HepG2 (cell line): ENCODE data around the gene QRICH2. TPM values are rescaled to one million over a fixed set of nuclear protein-coding genes. Genes with fewer than 3 reads are reported as not detected.
A peak's percentile ranks its signal among the peaks of the same experiment; 100 is the strongest.

Source experiments
- ATAC-seq: fragments of 200-7000 bp; cut with Tn5 transposase; 3 replicates; pipeline ENCODE4 v1.9.1; 2020; ENCODE audit warnings: mild to moderate bottlenecking, moderate library complexity
- BruUV-seq: library from RNA; stranded (reverse); fragments of 400-500 nt; replicated peaks from 2 replicates; lab custom pipeline; 2021; lab: Mats Ljungman, UMichigan
- CTCF ChIA-PET: fragments of 300-600 bp; formaldehyde crosslinking; extraction: SDS; loops from one replicate; lab custom pipeline; 2021; ENCODE audit warnings: low total read pairs, inconsistent platforms, low intra/inter-chr PET ratio; lab: Yijun Ruan, JAX
- POLR2A ChIA-PET: fragments of 350-600 bp; sonication (Branson Sonifier 250); formaldehyde crosslinking; loops from one replicate; lab custom pipeline; 2020; ENCODE audit warnings: antibody characterized with exemption, inconsistent platforms; lab: Yijun Ruan, JAX
- DNase-seq: peaks from one replicate; pipeline ENCODE4 v3.0.0-alpha.2; 2015; ENCODE audit warnings: low spot score
- FAIRE-seq: peaks from 3 replicates; lab custom pipeline; 2011; peaks lifted over from hg19 to GRCh38; lab: Jason Lieb, UNC
- H2AFZ ChIP-seq: one replicate; pipeline ENCODE4 v1.6.1; 2011; ENCODE audit warnings: low read length, inconsistent platforms
- H3K27ac ChIP-seq: fragments of 300-600 bp; 3 replicates; pipeline ENCODE4 v1.8.0; 2011; ENCODE audit warnings: mixed run types, mild to moderate bottlenecking, mixed read lengths, low read length, inconsistent platforms; ENCODE audit not compliant: insufficient read depth; ENCODE audit errors: extremely low read length
- H3K27me3 ChIP-seq, 2 experiments: fragments of 200-600 bp in 1 of 2; 2 replicates in 1 of 2; 3 replicates in 1 of 2; pipeline versions ENCODE4 v1.6.0 to v1.8.0; 2011; ENCODE audit warnings: low read length in 2 of 2, mild to moderate bottlenecking in 2 of 2, moderate library complexity in 2 of 2, inconsistent platforms in 1 of 2; ENCODE audit not compliant: insufficient read depth in 2 of 2, control insufficient read depth in 1 of 2
- H3K36me3 ChIP-seq, 2 experiments: fragments of 200-600 bp in 1 of 2; replicated peaks in 1 of 2; 2 replicates in 1 of 2; 3 replicates in 1 of 2; pipeline versions ENCODE4 v1.5.1 to v1.8.0; 2011; ENCODE audit warnings: low read length in 2 of 2, inconsistent platforms in 1 of 2; ENCODE audit not compliant: insufficient read depth in 2 of 2, control insufficient read depth in 1 of 2
- H3K4me1 ChIP-seq: 2 replicates; pipeline ENCODE4 v1.5.1; 2012; ENCODE audit warnings: low read length, inconsistent platforms; ENCODE audit not compliant: insufficient read depth
- H3K4me2 ChIP-seq: 2 replicates; pipeline ENCODE4 v1.6.0; 2011; ENCODE audit warnings: low read depth, low read length, inconsistent platforms
- H3K4me3 ChIP-seq, 3 experiments: fragments of 200-600 bp in 1 of 3; sonication (generic), shearing (Covaris generic) in 1 of 3; replicated peaks in 1 of 3; 2 replicates each; pipeline ENCODE4 v1.5.1; 2011 to 2016; ENCODE audit warnings: low read length in 3 of 3, inconsistent platforms in 2 of 3, low read depth in 2 of 3, mild to moderate bottlenecking in 2 of 3, control low read depth in 1 of 3, mixed read lengths in 1 of 3; ENCODE audit not compliant: insufficient read depth in 1 of 3
- H3K79me2 ChIP-seq: one replicate; pipeline ENCODE4 v1.6.1; 2011; ENCODE audit warnings: low read length, inconsistent platforms; ENCODE audit not compliant: insufficient read depth
- H3K9ac ChIP-seq: 2 replicates; pipeline ENCODE4 v1.6.0; 2011; ENCODE audit warnings: mild to moderate bottlenecking, low read depth, low read length, inconsistent platforms; ENCODE audit not compliant: insufficient read depth
- H3K9me3 ChIP-seq: 2 replicates; pipeline ENCODE4 v1.5.1; 2012; ENCODE audit warnings: mild to moderate bottlenecking, low read length
- H4K20me1 ChIP-seq: 2 replicates; pipeline ENCODE4 v1.6.0; 2011; ENCODE audit warnings: inconsistent platforms, mild to moderate bottlenecking, low read length, moderate library complexity; ENCODE audit not compliant: insufficient read depth
- FOXA3 ChIP-seq: IDR thresholded peaks from 2 replicates; pipeline ENCODE4 v1.6.1; 2016; ENCODE audit warnings: missing genetic modification reagents, missing compliant biosample characterization
- FOXO1 ChIP-seq: sonication (generic); formaldehyde crosslinking; IDR thresholded peaks from 2 replicates; pipeline ENCODE4 v1.4.0; 2020; ENCODE audit warnings: missing genetic modification reagents
- GTF3A ChIP-seq: sonication (generic); formaldehyde crosslinking; conservative IDR thresholded peaks from 2 replicates; pipeline ENCODE4 v1.4.0; 2020; ENCODE audit warnings: mild to moderate bottlenecking, missing genetic modification reagents
- IKZF4 ChIP-seq: sonication (generic); formaldehyde crosslinking; IDR thresholded peaks from 2 replicates; pipeline ENCODE4 v1.5.1; 2020; ENCODE audit warnings: borderline replicate concordance, mild to moderate bottlenecking, low read depth, missing genetic modification reagents; ENCODE audit errors: not compliant biosample characterization
- NKX3-1 ChIP-seq: sonication (generic); formaldehyde crosslinking; IDR thresholded peaks from 2 replicates; pipeline ENCODE4 v1.5.0; 2020; ENCODE audit warnings: missing genetic modification reagents
- NR1H2 ChIP-seq: sonication (generic); formaldehyde crosslinking; IDR thresholded peaks from 2 replicates; pipeline ENCODE4 v1.8.1; 2022; ENCODE audit warnings: low read depth, missing genetic modification reagents, borderline replicate concordance
- REPIN1 ChIP-seq: sonication (generic); formaldehyde crosslinking; IDR thresholded peaks from 2 replicates; pipeline ENCODE4 v1.8.0; 2022; ENCODE audit warnings: missing genetic modification reagents, low read depth, mild to moderate bottlenecking, borderline replicate concordance
- TBX3 ChIP-seq: fragments of 450-650 bp; IDR thresholded peaks from 2 replicates; pipeline ENCODE4 v1.6.1; 2017; ENCODE audit warnings: antibody characterized with exemption, mild to moderate bottlenecking, inconsistent platforms, borderline replicate concordance
- ZNF121 ChIP-seq: sonication (generic); formaldehyde crosslinking; IDR thresholded peaks from 2 replicates; pipeline ENCODE4 v1.5.0; 2020; ENCODE audit warnings: mild to moderate bottlenecking, missing genetic modification reagents
- ZNF556 ChIP-seq: sonication (generic); formaldehyde crosslinking; IDR thresholded peaks from 2 replicates; pipeline ENCODE4 v1.4.0; 2020; ENCODE audit warnings: mild to moderate bottlenecking, missing genetic modification reagents, borderline replicate concordance
- WGBS: methylation state at CpG from one replicate; pipeline ENCODE4 v1.1.6; 2017; ENCODE audit warnings: low lambda C conversion rate; 5-methylcytosine and 5-hydroxymethylcytosine counted together
- in situ Hi-C: cut with HindIII; loops from 2 replicates; pipeline ENCODE4 v1.10.0; 2017; ENCODE audit warnings: low pct_unique_long_range_greater_than_20kb; ENCODE audit not compliant: extremely low pct_ligation_motif_present
- intact Hi-C: fragments of 100-400 bp; cut with micrococcal nuclease; formaldehyde crosslinking; loops from one replicate; pipeline ENCODE4 v1.10.0; 2022; ENCODE audit not compliant: unreplicated experiment
- polyA plus RNA-seq, 8 experiments: library from polyadenylated mRNA; depleted of rRNA in 3 of 8; stranded (reverse) in 7 of 8; unstranded in 1 of 8; fragments of >200 nt; fragmentation: Illumina TruSeq in 4 of 8; extraction: Trizol in 4 of 8; gene quantifications; 2 replicates each; pipeline versions ENCODE4 v1.2.1 to v1.2.3, GENCODE V29; 2011 to 2016; ENCODE audit warnings: low read depth in 4 of 8, missing spikeins in 1 of 8, mixed read lengths in 1 of 8; ENCODE audit not compliant: insufficient read depth in 1 of 8
- total RNA-seq, 5 experiments: library from RNA; depleted of rRNA; stranded (reverse); fragments of >200 nt; fragmentation: Illumina TruSeq; extraction: Trizol; gene quantifications; 2 replicates each; pipeline ENCODE4 v1.2.3, GENCODE V29; 2016; ENCODE audit warnings: low read depth in 1 of 5
- TF ChIP-seq, protein P1 (sequence below): sonication (generic); formaldehyde crosslinking; IDR thresholded peaks from 2 replicates; pipeline ENCODE4 v1.9.0; 2021; ENCODE audit warnings: missing genetic modification reagents, borderline replicate concordance
- TF ChIP-seq, protein P2 (sequence below): sonication (generic); formaldehyde crosslinking; IDR thresholded peaks from 2 replicates; pipeline ENCODE4 v1.5.0; 2020; ENCODE audit warnings: mild to moderate bottlenecking, missing genetic modification reagents, borderline replicate concordance
- TF ChIP-seq, protein P3 (sequence below): sonication (generic); formaldehyde crosslinking; IDR thresholded peaks from 2 replicates; pipeline ENCODE4 v1.5.0; 2020; ENCODE audit warnings: missing genetic modification reagents, mild to moderate bottlenecking, borderline replicate concordance

QRICH2 gene
- total and polyA plus RNA-seq, 2 of the 13 experiments (the other 11 are each of a cell fraction or from before 2014, with no cell fraction given): 3.7 to 5.7 TPM

DNA sequence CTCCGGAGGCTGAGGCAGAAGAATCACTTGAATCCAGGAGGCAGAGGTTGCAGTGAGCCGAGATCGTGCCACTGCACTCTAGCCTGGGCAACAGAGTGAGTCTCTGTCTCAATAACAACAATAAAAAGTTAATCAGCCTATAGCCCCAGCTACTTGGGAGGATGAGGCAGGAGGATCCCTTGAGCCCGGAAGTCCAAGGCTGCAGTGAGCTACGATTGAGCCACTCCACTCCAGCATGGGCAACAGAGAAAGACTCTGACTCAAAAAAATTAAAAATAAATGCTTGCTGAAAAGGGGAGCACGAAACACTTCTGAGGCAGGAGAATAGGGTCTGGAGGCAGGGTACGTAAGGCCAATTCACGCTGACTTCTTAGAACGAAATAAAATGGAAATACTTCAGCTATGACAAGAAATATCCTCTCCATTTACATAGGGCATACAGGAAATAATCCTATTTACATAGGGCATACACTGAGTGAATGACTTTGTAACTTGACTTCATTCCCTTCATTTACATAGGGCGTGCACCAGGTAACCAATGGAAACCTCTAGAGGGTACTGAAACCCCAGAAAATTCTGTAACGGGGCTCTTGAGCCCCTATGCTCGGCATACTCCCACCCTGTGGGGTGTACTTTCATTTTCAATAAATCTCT is 48.9 kb upstream of the QRICH2 start:
- peaks cover 68% of the 10 kb centered on the region for H3K4me1 ChIP-seq
- FAIRE-seq (no peak), DNase-seq (peak; percentile 83), ATAC-seq (peak; percentile 59)
- no peaks in the 10 kb centered on the region for H3K9me3 ChIP-seq
- peaks cover 15% of the 10 kb centered on the region for H3K79me2 ChIP-seq
- no peaks in the 10 kb centered on the region for H3K36me3 ChIP-seq
- no TSS peak for BruUV-seq
- ChIA-PET POLR2A (interaction anchor here (1.0 to 24.7 kb wide), 7 partner anchors 10 to 49 kb away, joined by 3 to 1379 read pairs (median 6); partner anchors contain the start of genes QRICH2 and SPHK1), CTCF (no interaction called here)
- H3K27me3 ChIP-seq: no peaks in the 10 kb centered on the region; a peak in 1 of 5 replicates
- 13% methylated on average over 12 of the region's 12 CpGs for WGBS
- peak overlapping the region; percentile 21 to 57 (median 35) for H3K4me3 ChIP-seq
- intact Hi-C loops (no loop called here), in situ Hi-C loops (no loop called here)
- H2AFZ ChIP-seq: peak overlapping the region; percentile 15
- peak overlapping the region; percentile 81 for H3K4me2 ChIP-seq
- no peaks in the 10 kb centered on the region for H4K20me1 ChIP-seq
- peak overlapping the region; percentile 62 for H3K9ac ChIP-seq
- H3K27ac ChIP-seq: peak overlapping the region; percentile 80
- TF ChIP-seq, protein P1, sequence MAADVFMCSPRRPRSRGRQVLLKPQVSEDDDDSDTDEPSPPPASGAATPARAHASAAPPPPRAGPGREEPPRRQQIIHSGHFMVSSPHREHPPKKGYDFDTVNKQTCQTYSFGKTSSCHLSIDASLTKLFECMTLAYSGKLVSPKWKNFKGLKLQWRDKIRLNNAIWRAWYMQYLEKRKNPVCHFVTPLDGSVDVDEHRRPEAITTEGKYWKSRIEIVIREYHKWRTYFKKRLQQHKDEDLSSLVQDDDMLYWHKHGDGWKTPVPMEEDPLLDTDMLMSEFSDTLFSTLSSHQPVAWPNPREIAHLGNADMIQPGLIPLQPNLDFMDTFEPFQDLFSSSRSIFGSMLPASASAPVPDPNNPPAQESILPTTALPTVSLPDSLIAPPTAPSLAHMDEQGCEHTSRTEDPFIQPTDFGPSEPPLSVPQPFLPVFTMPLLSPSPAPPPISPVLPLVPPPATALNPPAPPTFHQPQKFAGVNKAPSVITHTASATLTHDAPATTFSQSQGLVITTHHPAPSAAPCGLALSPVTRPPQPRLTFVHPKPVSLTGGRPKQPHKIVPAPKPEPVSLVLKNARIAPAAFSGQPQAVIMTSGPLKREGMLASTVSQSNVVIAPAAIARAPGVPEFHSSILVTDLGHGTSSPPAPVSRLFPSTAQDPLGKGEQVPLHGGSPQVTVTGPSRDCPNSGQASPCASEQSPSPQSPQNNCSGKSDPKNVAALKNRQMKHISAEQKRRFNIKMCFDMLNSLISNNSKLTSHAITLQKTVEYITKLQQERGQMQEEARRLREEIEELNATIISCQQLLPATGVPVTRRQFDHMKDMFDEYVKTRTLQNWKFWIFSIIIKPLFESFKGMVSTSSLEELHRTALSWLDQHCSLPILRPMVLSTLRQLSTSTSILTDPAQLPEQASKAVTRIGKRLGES (CRISPR knock-in tag): no peak
- peak; percentile 76 for TF ChIP-seq FOXA3 (CRISPR knock-in tag)
- TF ChIP-seq NR1H2 (CRISPR knock-in tag): no peak
- TF ChIP-seq IKZF4 (CRISPR knock-in tag): peak; percentile 3
- TF ChIP-seq ZNF121 (CRISPR knock-in tag): 0 out of 2 replicates have a peak, but pooled peaks have one; percentile 26
- TF ChIP-seq NKX3-1 (CRISPR knock-in tag): no peak
- no peak for TF ChIP-seq REPIN1 (CRISPR knock-in tag)
- no peak for TF ChIP-seq FOXO1 (CRISPR knock-in tag)
- TF ChIP-seq TBX3: no peak
- TF ChIP-seq, protein P2, sequence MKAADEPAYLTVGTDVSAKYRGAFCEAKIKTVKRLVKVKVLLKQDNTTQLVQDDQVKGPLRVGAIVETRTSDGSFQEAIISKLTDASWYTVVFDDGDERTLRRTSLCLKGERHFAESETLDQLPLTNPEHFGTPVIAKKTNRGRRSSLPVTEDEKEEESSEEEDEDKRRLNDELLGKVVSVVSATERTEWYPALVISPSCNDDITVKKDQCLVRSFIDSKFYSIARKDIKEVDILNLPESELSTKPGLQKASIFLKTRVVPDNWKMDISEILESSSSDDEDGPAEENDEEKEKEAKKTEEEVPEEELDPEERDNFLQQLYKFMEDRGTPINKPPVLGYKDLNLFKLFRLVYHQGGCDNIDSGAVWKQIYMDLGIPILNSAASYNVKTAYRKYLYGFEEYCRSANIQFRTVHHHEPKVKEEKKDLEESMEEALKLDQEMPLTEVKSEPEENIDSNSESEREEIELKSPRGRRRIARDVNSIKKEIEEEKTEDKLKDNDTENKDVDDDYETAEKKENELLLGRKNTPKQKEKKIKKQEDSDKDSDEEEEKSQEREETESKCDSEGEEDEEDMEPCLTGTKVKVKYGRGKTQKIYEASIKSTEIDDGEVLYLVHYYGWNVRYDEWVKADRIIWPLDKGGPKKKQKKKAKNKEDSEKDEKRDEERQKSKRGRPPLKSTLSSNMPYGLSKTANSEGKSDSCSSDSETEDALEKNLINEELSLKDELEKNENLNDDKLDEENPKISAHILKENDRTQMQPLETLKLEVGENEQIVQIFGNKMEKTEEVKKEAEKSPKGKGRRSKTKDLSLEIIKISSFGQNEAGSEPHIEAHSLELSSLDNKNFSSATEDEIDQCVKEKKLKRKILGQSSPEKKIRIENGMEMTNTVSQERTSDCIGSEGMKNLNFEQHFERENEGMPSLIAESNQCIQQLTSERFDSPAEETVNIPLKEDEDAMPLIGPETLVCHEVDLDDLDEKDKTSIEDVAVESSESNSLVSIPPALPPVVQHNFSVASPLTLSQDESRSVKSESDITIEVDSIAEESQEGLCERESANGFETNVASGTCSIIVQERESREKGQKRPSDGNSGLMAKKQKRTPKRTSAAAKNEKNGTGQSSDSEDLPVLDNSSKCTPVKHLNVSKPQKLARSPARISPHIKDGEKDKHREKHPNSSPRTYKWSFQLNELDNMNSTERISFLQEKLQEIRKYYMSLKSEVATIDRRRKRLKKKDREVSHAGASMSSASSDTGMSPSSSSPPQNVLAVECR (CRISPR knock-in tag): no peak
- TF ChIP-seq, protein P3, sequence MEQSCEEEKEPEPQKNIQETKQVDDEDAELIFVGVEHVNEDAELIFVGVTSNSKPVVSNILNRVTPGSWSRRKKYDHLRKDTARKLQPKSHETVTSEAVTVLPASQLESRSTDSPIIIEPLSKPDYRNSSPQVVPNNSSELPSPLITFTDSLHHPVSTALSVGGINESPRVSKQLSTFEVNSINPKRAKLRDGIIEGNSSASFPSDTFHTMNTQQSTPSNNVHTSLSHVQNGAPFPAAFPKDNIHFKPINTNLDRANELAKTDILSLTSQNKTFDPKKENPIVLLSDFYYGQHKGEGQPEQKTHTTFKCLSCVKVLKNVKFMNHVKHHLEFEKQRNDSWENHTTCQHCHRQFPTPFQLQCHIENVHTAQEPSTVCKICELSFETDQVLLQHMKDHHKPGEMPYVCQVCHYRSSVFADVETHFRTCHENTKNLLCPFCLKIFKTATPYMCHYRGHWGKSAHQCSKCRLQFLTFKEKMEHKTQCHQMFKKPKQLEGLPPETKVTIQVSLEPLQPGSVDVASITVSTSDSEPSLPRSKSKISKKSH (CRISPR knock-in tag): no peak
- TF ChIP-seq ZNF556 (CRISPR knock-in tag): no peak
- no peak for TF ChIP-seq GTF3A
